ENCODE data around the gene CABLES2.

Gene CABLES2

GRCh38 chr20:62362991-62363919 is 43.8 kb downstream of the CABLES2 start:
- no peak for ATAC-seq

GRCh38 chr20:62362590-62362940 is 44.5 kb downstream of the CABLES2 start:
- TF ChIP-seq ZNF70 (CRISPR knock-in tag; IDR thresholded peaks at IDR 0.05) (no peak), CSRNP3 (CRISPR knock-in tag; IDR thresholded peaks at IDR 0.05) (no peak), ESRRG (CRISPR knock-in tag; IDR thresholded peaks at IDR 0.05) (no peak), ZNF565 (CRISPR knock-in tag; conservative IDR thresholded peaks at IDR 0.05; ENCODE audit: low read depth) (no peak), BACH2 (CRISPR knock-in tag; IDR thresholded peaks at IDR 0.05; ENCODE audit: borderline replicate concordance) (no peak), CREB5 (CRISPR knock-in tag; IDR thresholded peaks at IDR 0.05; ENCODE audit: low read depth) (no peak)
- ATAC-seq = no peak

More at GRCh38 chr20:62362991-62363919, 43.8 kb downstream of the CABLES2 start:
- TF ChIP-seq OSR1 (CRISPR knock-in tag; IDR thresholded peaks at IDR 0.05) (no peak), ZNF565 (CRISPR knock-in tag; conservative IDR thresholded peaks at IDR 0.05; ENCODE audit: low read depth) (no peak), RARB (CRISPR knock-in tag; IDR thresholded peaks at IDR 0.05) (no peak), POU6F1 (CRISPR knock-in tag; IDR thresholded peaks at IDR 0.05; ENCODE audit: borderline replicate concordance, low read depth) (no peak), SNAI2 (CRISPR knock-in tag; IDR thresholded peaks at IDR 0.05) (no peak)

- ATAC-seq = no peak
- no peak for TF ChIP-seq CSRNP3 (CRISPR knock-in tag; IDR thresholded peaks at IDR 0.05)
- TF ChIP-seq BACH2 (CRISPR knock-in tag; IDR thresholded peaks at IDR 0.05; ENCODE audit: borderline replicate concordance) = no peak
- TF ChIP-seq CREB5 (CRISPR knock-in tag; IDR thresholded peaks at IDR 0.05; ENCODE audit: low read depth) = no peak
- no peak for TF ChIP-seq POU6F1 (CRISPR knock-in tag; IDR thresholded peaks at IDR 0.05; ENCODE audit: borderline replicate concordance, low read depth)
Observed at GRCh38 chr20:62361799-62362589, 45.1 kb downstream of the CABLES2 start.

- ATAC-seq = no peak
- TF ChIP-seq PATZ1 (CRISPR knock-in tag; IDR thresholded peaks at IDR 0.05; ENCODE audit: borderline replicate concordance) (no peak), PPARA (CRISPR knock-in tag; IDR thresholded peaks at IDR 0.05; ENCODE audit: borderline replicate concordance) (no peak), RARB (CRISPR knock-in tag; IDR thresholded peaks at IDR 0.05) (no peak), TSHZ2 (CRISPR knock-in tag; IDR thresholded peaks at IDR 0.05) (no peak), ZFP3 (CRISPR knock-in tag; IDR thresholded peaks at IDR 0.05) (no peak)
Observed at GRCh38 chr20:62360854-62361798, 46.0 kb downstream of the CABLES2 start.

Data from SK-N-SH treated with all-trans-retinoic acid at 6 μM for 48 hours (cell line).